Osteoblast (primary cell): ENCODE data around the gene ADGRD1. TPM values are rescaled to one million over a fixed set of nuclear protein-coding genes. Genes with fewer than 3 reads are reported as not detected.

Experiments used
- DNase-seq: peaks from one replicate; pipeline ENCODE4 v3.0.0; 2011; ENCODE audit warnings: low spot score, mixed read lengths; ENCODE audit not compliant: insufficient read length; ENCODE audit errors: missing footprints
- H2AFZ ChIP-seq: 2 replicates; pipeline ENCODE4 v1.6.0; 2011; ENCODE audit warnings: mild to moderate bottlenecking, low read length
- H3K27ac ChIP-seq: 2 replicates; pipeline ENCODE4 v1.5.1; 2011; ENCODE audit warnings: mild to moderate bottlenecking, low read depth, low read length, moderate library complexity
- H3K27me3 ChIP-seq: 2 replicates; pipeline ENCODE4 v1.6.0; 2012; ENCODE audit warnings: mild to moderate bottlenecking, control low read depth, inconsistent platforms, low read length, moderate library complexity; ENCODE audit not compliant: insufficient read depth
- H3K36me3 ChIP-seq: 2 replicates; pipeline ENCODE4 v1.5.1; 2011; ENCODE audit warnings: mild to moderate bottlenecking, low read length, control low read depth, moderate library complexity; ENCODE audit not compliant: insufficient read depth
- H3K4me1 ChIP-seq: 2 replicates; pipeline ENCODE4 v1.5.1; 2011; ENCODE audit warnings: mild to moderate bottlenecking, low read length, control low read depth, moderate library complexity; ENCODE audit not compliant: insufficient read depth
- H3K4me2 ChIP-seq: 2 replicates; pipeline ENCODE4 v1.6.0; 2011; ENCODE audit warnings: mild to moderate bottlenecking, low read length; ENCODE audit not compliant: insufficient read depth
- H3K4me3 ChIP-seq: fragments of 200-600 bp; sonication (generic); 3 replicates; pipeline ENCODE4 v1.5.1; 2012; ENCODE audit warnings: mild to moderate bottlenecking, low read length, inconsistent platforms; ENCODE audit not compliant: insufficient read depth
- H3K79me2 ChIP-seq: 2 replicates; pipeline ENCODE4 v1.6.0; 2012; ENCODE audit warnings: mild to moderate bottlenecking, low read length, control low read depth, inconsistent platforms; ENCODE audit not compliant: insufficient read depth
- H3K9me3 ChIP-seq: 2 replicates; pipeline ENCODE4 v1.5.1; 2011; ENCODE audit warnings: low read depth, low read length, control low read depth
- H4K20me1 ChIP-seq: 2 replicates; pipeline ENCODE4 v1.6.0; 2012; ENCODE audit warnings: mild to moderate bottlenecking, low read length, control low read depth; ENCODE audit not compliant: insufficient read depth
- CTCF ChIP-seq: IDR thresholded peaks from 2 replicates; pipeline ENCODE4 v1.5.1; 2011; ENCODE audit warnings: mild to moderate bottlenecking, low read depth, low read length, moderate library complexity; ENCODE audit errors: extremely low read depth
- small RNA-seq: library from RNA; depleted of rRNA; stranded (forward); fragments of <200 nt; gene quantifications from one replicate; pipeline ENCODE3, GENCODE V24; 2012
- total RNA-seq: library from RNA; depleted of rRNA; stranded (reverse); fragments of >200 nt; gene quantifications from 2 replicates; pipeline ENCODE4 v1.2.3, GENCODE V29; 2012

ADGRD1 gene
- total RNA-seq, 1 donor, result 0.72 TPM

- H3K4me2 ChIP-seq, result no peak overlapping the region
- TF ChIP-seq CTCF, result no peak
- no peak overlapping the region for H3K27ac ChIP-seq
- H3K9me3 ChIP-seq, result no peaks in the 10 kb centered on the region
- H4K20me1 ChIP-seq, result no peaks in the 10 kb centered on the region
- no peak overlapping the region for H2AFZ ChIP-seq
- H3K4me1 ChIP-seq, result no peaks in the 10 kb centered on the region
- H3K79me2 ChIP-seq, result no peaks in the 10 kb centered on the region
- no peaks in the 10 kb centered on the region for H3K36me3 ChIP-seq
- no peak overlapping the region for H3K4me3 ChIP-seq
- no peaks in the 10 kb centered on the region for H3K27me3 ChIP-seq
- DNase-seq, result no peak
Measured at GRCh38 chr12:131190965-131191364, 237.3 kb downstream of the ADGRD1 start.

Small RNA genes lying within 50 kb of the gene (small RNA-seq; reads per million reads assigned to genes)
- not detected for gene RF00019

Other genes with a start within 250 kb of the ADGRD1 start
- gene RIMBP2, start 237.6 kb upstream of the ADGRD1 start, total RNA-seq, result not detected in 2 replicates
- gene STX2, start 114.7 kb upstream of the ADGRD1 start, total RNA-seq, result 31.2 and 43.8 TPM in 2 replicates
- gene RAN, start 81.8 kb upstream of the ADGRD1 start, total RNA-seq, result 355 and 436 TPM in 2 replicates